Lung (tissue), 12 donors: ENCODE data around the gene PPIH. TPM values are rescaled to one million over a fixed set of nuclear protein-coding genes. Genes with fewer than 3 reads are reported as not detected.

ENCODE experiments used
- ATAC-seq: fragments of 200-7000 bp; cut with Tn5 transposase; one replicate; pipeline ENCODE4 v1.9.1; 2020; ENCODE audit warnings: moderate number of reproducible peaks; ENCODE audit not compliant: insufficient read depth, low FRiP score
- DNase-seq, 3 donors: peaks; one replicate each; pipeline ENCODE4 v3.0.0-alpha.2; 2013 to 2017
- H3K27ac ChIP-seq, 2 donors: one replicate each; pipeline ENCODE4 v1.5.1; 2013; ENCODE audit warnings: mild to moderate bottlenecking in 2 of 2, moderate library complexity in 2 of 2, control low read depth in 1 of 2, inconsistent platforms in 1 of 2, low read depth in 1 of 2, low read length in 1 of 2
- H3K27me3 ChIP-seq, 3 donors: one replicate each; pipeline ENCODE4 v1.5.1; 2013; ENCODE audit warnings: low read length in 2 of 3; ENCODE audit not compliant: control insufficient read depth in 3 of 3, insufficient read depth in 3 of 3
- H3K36me3 ChIP-seq, 4 donors: one replicate each; pipeline ENCODE4 v1.5.1; 2013; ENCODE audit warnings: low read length in 4 of 4, mild to moderate bottlenecking in 1 of 4, moderate library complexity in 1 of 4; ENCODE audit not compliant: control insufficient read depth in 4 of 4, insufficient read depth in 4 of 4
- H3K4me1 ChIP-seq, 5 donors: one replicate each; pipeline ENCODE4 v1.5.1; 2013; ENCODE audit warnings: low read length in 5 of 5, mild to moderate bottlenecking in 2 of 5, moderate library complexity in 1 of 5; ENCODE audit not compliant: control insufficient read depth in 5 of 5, insufficient read depth in 5 of 5
- H3K4me3 ChIP-seq: one replicate; pipeline ENCODE4 v1.5.1; 2013; ENCODE audit warnings: mild to moderate bottlenecking, control low read depth, moderate library complexity
- H3K9ac ChIP-seq, 2 donors: one replicate each; pipeline ENCODE4 v1.5.1; 2013; ENCODE audit warnings: low read length in 2 of 2, control low read depth in 1 of 2; ENCODE audit not compliant: insufficient read depth in 1 of 2
- H3K9me3 ChIP-seq, 4 donors: one replicate each; pipeline ENCODE4 v1.5.1; 2013; ENCODE audit warnings: low read length in 3 of 4, mild to moderate bottlenecking in 1 of 4, moderate library complexity in 1 of 4; ENCODE audit not compliant: control insufficient read depth in 4 of 4, insufficient read depth in 3 of 4
- CTCF ChIP-seq: IDR thresholded peaks from 2 replicates; pipeline ENCODE4 v1.5.1; 2012; ENCODE audit warnings: mild to moderate bottlenecking; ENCODE audit errors: control extremely low read depth, extremely low read depth
- WGBS, 2 donors: extraction: QIAGEN DNeasy Blood & Tissue Kit; methylation state at CpG; one replicate each; pipeline ENCODE4 v1.1.7; 2013; 5-methylcytosine and 5-hydroxymethylcytosine counted together
- polyA plus RNA-seq, 2 donors: library from polyadenylated mRNA; stranded (reverse); fragments of 200-250 nt; gene quantifications; one replicate each; pipeline ENCODE4 v1.2.1, GENCODE V29; 2013
- total RNA-seq, 2 donors: library from RNA; depleted of rRNA in 1 of 2; stranded (reverse); fragments of >200 nt in 1 of 2; gene quantifications; one replicate each; pipeline ENCODE4 v1.2.1, GENCODE V29; 2014 to 2021
- donor health status: control.
- donor health status: control.
- donor health status: Bipolar disorder and iron deficiency.
- donor health status: healthy.
- donor health status: DM: yes; HTN: yes; CAD: no.

Gene PPIH
- total and polyA plus RNA-seq, 4 donors = 28.6 to 68.1 (median 31.4) TPM

- Histone ChIP-seq H3K4me1 (peaks cover 0 to 15% (median 4%) of the 10 kb centered on the region in 5 donors), H3K4me3 (no peak overlapping the region), H3K36me3 (peaks cover 0 to 19% (median 4%) of the 10 kb centered on the region in 4 donors), H3K9me3 (no peaks in the 10 kb centered on the region), H3K27me3 (no peaks in the 10 kb centered on the region), H3K27ac (peak overlapping the region in 1 of 2 donors; percentile 57), H3K9ac (peak overlapping the region in 1 of 2 donors; percentile 95)
- WGBS, 2 donors = 77 to 79% methylated on average over 5 of the region's 5 CpGs
- DNase-seq (no peak), ATAC-seq (no peak)
- TF ChIP-seq CTCF = no peak
Measured at GRCh38 chr1:42657201-42657600, 1.0 kb upstream of the PPIH start.

- Histone ChIP-seq H3K27me3 (no peaks in the 10 kb centered on the region), H3K9ac (peak overlapping the region; percentile 77 to 87), H3K9me3 (no peaks in the 10 kb centered on the region), H3K27ac (peak overlapping the region in 1 of 2 donors; percentile 92), H3K4me1 (peaks cover 0 to 15% (median 4%) of the 10 kb centered on the region in 5 donors), H3K4me3 (peak overlapping the region; percentile 86), H3K36me3 (peaks cover 0 to 19% (median 4%) of the 10 kb centered on the region in 4 donors)
- DNase-seq (peak in 1 of 3 donors; percentile 3), ATAC-seq (no peak)
- WGBS, 2 donors = 10 to 12% methylated on average over 20 of the region's 20 CpGs
- TF ChIP-seq CTCF = no peak
Measured at GRCh38 chr1:42658877-42659337, 684 bp downstream of the PPIH start.

GRCh38 chr1:42660907-42661500, 2.8 kb downstream of the PPIH start:
- H3K9me3 ChIP-seq = no peaks in the 10 kb centered on the region
- H3K27me3 ChIP-seq = no peaks in the 10 kb centered on the region
- no peak for TF ChIP-seq CTCF
- peaks cover 0 to 15% (median 4%) of the 10 kb centered on the region in 5 donors for H3K4me1 ChIP-seq
- H3K9ac ChIP-seq = no peak overlapping the region
- no peak overlapping the region for H3K4me3 ChIP-seq
- peaks cover 4 to 33% (median 20%) of the 10 kb centered on the region in 4 donors for H3K36me3 ChIP-seq
- H3K27ac ChIP-seq = no peak overlapping the region
- 61 to 80% methylated on average over 3 of the region's 3 CpGs for WGBS, 2 donors
- no peak for ATAC-seq
- DNase-seq = no peak
